Thyroid gland (tissue), 4 donors: Measurements from ENCODE around the gene INO80.

Experiments
- POLR2A ChIP-seq, 2 donors: fragments of 450-650 bp; IDR thresholded peaks; one replicate each; pipeline ENCODE4 v1.6.1; 2017; ENCODE audit warnings: antibody characterized with exemption in 2 of 2, mild to moderate bottlenecking in 2 of 2, moderate library complexity in 1 of 2
- TF ChIP-seq, protein P1 (sequence below), 6 experiments: fragments of 200-600 bp in 3 of 6; fragments of 450-650 bp in 3 of 6; sonication (generic) in 3 of 6; IDR thresholded peaks; one replicate each; pipeline ENCODE4 v1.5.1; 2016 to 2019; ENCODE audit warnings: antibody characterized with exemption in 6 of 6, mild to moderate bottlenecking in 2 of 6, inconsistent platforms in 1 of 6, moderate library complexity in 1 of 6

- TF ChIP-seq, protein P1, sequence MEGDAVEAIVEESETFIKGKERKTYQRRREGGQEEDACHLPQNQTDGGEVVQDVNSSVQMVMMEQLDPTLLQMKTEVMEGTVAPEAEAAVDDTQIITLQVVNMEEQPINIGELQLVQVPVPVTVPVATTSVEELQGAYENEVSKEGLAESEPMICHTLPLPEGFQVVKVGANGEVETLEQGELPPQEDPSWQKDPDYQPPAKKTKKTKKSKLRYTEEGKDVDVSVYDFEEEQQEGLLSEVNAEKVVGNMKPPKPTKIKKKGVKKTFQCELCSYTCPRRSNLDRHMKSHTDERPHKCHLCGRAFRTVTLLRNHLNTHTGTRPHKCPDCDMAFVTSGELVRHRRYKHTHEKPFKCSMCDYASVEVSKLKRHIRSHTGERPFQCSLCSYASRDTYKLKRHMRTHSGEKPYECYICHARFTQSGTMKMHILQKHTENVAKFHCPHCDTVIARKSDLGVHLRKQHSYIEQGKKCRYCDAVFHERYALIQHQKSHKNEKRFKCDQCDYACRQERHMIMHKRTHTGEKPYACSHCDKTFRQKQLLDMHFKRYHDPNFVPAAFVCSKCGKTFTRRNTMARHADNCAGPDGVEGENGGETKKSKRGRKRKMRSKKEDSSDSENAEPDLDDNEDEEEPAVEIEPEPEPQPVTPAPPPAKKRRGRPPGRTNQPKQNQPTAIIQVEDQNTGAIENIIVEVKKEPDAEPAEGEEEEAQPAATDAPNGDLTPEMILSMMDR (IDR thresholded peaks at IDR 0.05): peak in 1 of 6 experiments; percentile 1
- TF ChIP-seq POLR2A (IDR thresholded peaks at IDR 0.05): no peak
Observed at GRCh38 chr15:41115161-41115651, 874 bp downstream of the INO80 start.
